ENCODE results near the gene FKBP1B.
A peak's percentile ranks its signal among the peaks of the same experiment; 100 is the strongest.
"Not testable (repeated sequence)": the region's sequence is repeated elsewhere in the genome, so short reads cannot be mapped to it uniquely, and the experiment has no call there.

Gene FKBP1B

GRCh38 chr2:24082787-24083566, 33.4 kb downstream of the FKBP1B start:
- no peak overlapping the region for H3K9ac ChIP-seq (ENCODE audit: insufficient read length)
- TF ChIP-seq FOXP2 (optimal IDR thresholded peaks at IDR 0.05; ENCODE audit: control extremely low read depth, extremely low read length, insufficient read depth) (no peak), EZH2 (IDR thresholded peaks at IDR 0.05) (no peak), POLR2AphosphoS5 (IDR thresholded peaks at IDR 0.05; ENCODE audit: borderline replicate concordance, low read depth, low read length) (no peak)
- no peak overlapping the region for H3K27ac ChIP-seq
- DNase-seq (ENCODE audit: low read depth, low spot score), result no peak
- no peaks in the 10 kb centered on the region for H3K9me3 ChIP-seq (ENCODE audit: low read depth, low read length)
- H3K4me3 ChIP-seq, result no peak overlapping the region
- no peaks in the 10 kb centered on the region for H3K36me3 ChIP-seq (ENCODE audit: insufficient read depth, low read length)

- H3K9me3 ChIP-seq (ENCODE audit: low read depth, low read length), result no peaks in the 10 kb centered on the region
- no peak overlapping the region for H3K27ac ChIP-seq
- no peaks in the 10 kb centered on the region for H3K36me3 ChIP-seq (ENCODE audit: insufficient read depth, low read length)
- no peak for TF ChIP-seq EZH2 (IDR thresholded peaks at IDR 0.05)
- TF ChIP-seq FOXP2 (optimal IDR thresholded peaks at IDR 0.05; ENCODE audit: control extremely low read depth, extremely low read length, insufficient read depth), result no peak
- 0 out of 2 replicates have a peak, but pooled peaks have one; percentile 7 for TF ChIP-seq POLR2AphosphoS5 (IDR thresholded peaks at IDR 0.05; ENCODE audit: borderline replicate concordance, low read depth, low read length)
- DNase-seq (ENCODE audit: low read depth, low spot score), result no peak
- peak overlapping the region; percentile 80 for H3K4me3 ChIP-seq
- peak overlapping the region; percentile 84 for H3K9ac ChIP-seq (ENCODE audit: insufficient read length)
Observed at GRCh38 chr2:24083567-24084385, 34.2 kb downstream of the FKBP1B start.

- H3K27ac ChIP-seq, result no peak within 1 kb of the TSS
- H3K36me3 ChIP-seq (ENCODE audit: insufficient read depth, low read length), result no peaks in the 10 kb centered on the region
- DNase-seq (ENCODE audit: low read depth, low spot score), result no peak
- H3K9ac ChIP-seq (ENCODE audit: insufficient read length), result peak within 1 kb of the TSS; percentile 84
- no peak for TF ChIP-seq FOXP2 (optimal IDR thresholded peaks at IDR 0.05; ENCODE audit: control extremely low read depth, extremely low read length, insufficient read depth)
- 0 out of 2 replicates have a peak, but pooled peaks have one; percentile 15 for TF ChIP-seq POLR2AphosphoS5 (IDR thresholded peaks at IDR 0.05; ENCODE audit: borderline replicate concordance, low read depth, low read length)
- TF ChIP-seq EZH2 (IDR thresholded peaks at IDR 0.05), result no peak
- H3K4me3 ChIP-seq, result peak within 1 kb of the TSS; percentile 80
- no peaks in the 10 kb centered on the region for H3K9me3 ChIP-seq (ENCODE audit: low read depth, low read length)
Observed at GRCh38 chr2:24084386-24085199, 35.1 kb downstream of the FKBP1B start, which contains the start of gene TP53I3. TSS of gene TP53I3 (minus strand) at chr2:24084834. CDS start at chr2:24084326, 508 bp downstream.

GRCh38 chr2:24085200-24085489, 35.6 kb downstream of the FKBP1B start:
- Histone ChIP-seq H3K4me3 (peak overlapping the region; percentile 80), H3K27ac (no peak overlapping the region), H3K9ac (ENCODE audit: insufficient read length) (peak overlapping the region; percentile 84), H3K36me3 (ENCODE audit: insufficient read depth, low read length) (no peaks in the 10 kb centered on the region), H3K9me3 (ENCODE audit: low read depth, low read length) (no peaks in the 10 kb centered on the region)
- TF ChIP-seq EZH2 (IDR thresholded peaks at IDR 0.05) (no peak), FOXP2 (optimal IDR thresholded peaks at IDR 0.05; ENCODE audit: control extremely low read depth, extremely low read length, insufficient read depth) (no peak), POLR2AphosphoS5 (IDR thresholded peaks at IDR 0.05; ENCODE audit: borderline replicate concordance, low read depth, low read length) (no peak)
- DNase-seq (ENCODE audit: low read depth, low spot score), result no peak

GRCh38 chr2:24086241-24086640, 36.7 kb downstream of the FKBP1B start:
- TF ChIP-seq EZH2 (IDR thresholded peaks at IDR 0.05), result no peak
- no peak for DNase-seq (ENCODE audit: low read depth, low spot score)
- Histone ChIP-seq H3K9me3 (ENCODE audit: low read depth, low read length) (no peaks in the 10 kb centered on the region), H3K4me3 (no peak overlapping the region), H3K36me3 (ENCODE audit: insufficient read depth, low read length) (no peaks in the 10 kb centered on the region), H3K9ac (ENCODE audit: insufficient read length) (no peak overlapping the region), H3K27ac (no peak overlapping the region)

- TF ChIP-seq FOXP2 (optimal IDR thresholded peaks at IDR 0.05; ENCODE audit: control extremely low read depth, extremely low read length, insufficient read depth), result no peak
- no peak for TF ChIP-seq POLR2AphosphoS5 (IDR thresholded peaks at IDR 0.05; ENCODE audit: borderline replicate concordance, low read depth, low read length)
- no peak for TF ChIP-seq EZH2 (IDR thresholded peaks at IDR 0.05)
- H3K27ac ChIP-seq, result no peak overlapping the region
- H3K4me3 ChIP-seq, result no peak overlapping the region
- no peaks in the 10 kb centered on the region for H3K36me3 ChIP-seq (ENCODE audit: insufficient read depth, low read length)
- no peak overlapping the region for H3K9ac ChIP-seq (ENCODE audit: insufficient read length)
- no peak for DNase-seq (ENCODE audit: low read depth, low spot score)
- H3K9me3 ChIP-seq (ENCODE audit: low read depth, low read length), result no peaks in the 10 kb centered on the region
Observed at GRCh38 chr2:24087032-24087431, 37.5 kb downstream of the FKBP1B start.

GRCh38 chr2:24088821-24089359, 39.3 kb downstream of the FKBP1B start:
- H3K36me3 ChIP-seq (ENCODE audit: insufficient read depth, low read length), result no peaks in the 10 kb centered on the region
- TF ChIP-seq FOXP2 (optimal IDR thresholded peaks at IDR 0.05; ENCODE audit: control extremely low read depth, extremely low read length, insufficient read depth) (no peak), EZH2 (IDR thresholded peaks at IDR 0.05) (no peak), POLR2AphosphoS5 (IDR thresholded peaks at IDR 0.05; ENCODE audit: borderline replicate concordance, low read depth, low read length) (no peak)
- DNase-seq (ENCODE audit: low read depth, low spot score), result no peak
- no peak overlapping the region for H3K9ac ChIP-seq (ENCODE audit: insufficient read length)
- no peaks in the 10 kb centered on the region for H3K9me3 ChIP-seq (ENCODE audit: low read depth, low read length)
- no peak overlapping the region for H3K4me3 ChIP-seq
- no peak overlapping the region for H3K27ac ChIP-seq

GRCh38 chr2:24093270-24093669, 43.7 kb downstream of the FKBP1B start:
- H3K9me3 ChIP-seq (ENCODE audit: low read depth, low read length); H3K36me3 ChIP-seq (ENCODE audit: insufficient read depth, low read length); DNase-seq (ENCODE audit: low read depth, low spot score): not testable (repeated sequence)

GRCh38 chr2:24095171-24095677, 45.7 kb downstream of the FKBP1B start:
- H3K36me3 ChIP-seq (ENCODE audit: insufficient read depth, low read length); H3K4me3 ChIP-seq; H3K9me3 ChIP-seq (ENCODE audit: low read depth, low read length); H3K27ac ChIP-seq; H3K9ac ChIP-seq (ENCODE audit: insufficient read length); DNase-seq (ENCODE audit: low read depth, low spot score): not testable (repeated sequence)

More at GRCh38 chr2:24093270-24093669, 43.7 kb downstream of the FKBP1B start:
- H3K4me3 ChIP-seq; H3K9ac ChIP-seq (ENCODE audit: insufficient read length); H3K27ac ChIP-seq: not testable (repeated sequence)

- H3K9ac ChIP-seq (ENCODE audit: insufficient read length); DNase-seq (ENCODE audit: low read depth, low spot score); H3K27ac ChIP-seq; H3K9me3 ChIP-seq (ENCODE audit: low read depth, low read length); H3K4me3 ChIP-seq; H3K36me3 ChIP-seq (ENCODE audit: insufficient read depth, low read length): not testable (repeated sequence)
Observed at GRCh38 chr2:24100732-24101131, 51.2 kb downstream of the FKBP1B start.
